ENCODE results near the gene LEPR.
"Not testable (repeated sequence)": the region's sequence is repeated elsewhere in the genome, so short reads cannot be mapped to it uniquely, and the experiment has no call there.

LEPR gene, protein sequence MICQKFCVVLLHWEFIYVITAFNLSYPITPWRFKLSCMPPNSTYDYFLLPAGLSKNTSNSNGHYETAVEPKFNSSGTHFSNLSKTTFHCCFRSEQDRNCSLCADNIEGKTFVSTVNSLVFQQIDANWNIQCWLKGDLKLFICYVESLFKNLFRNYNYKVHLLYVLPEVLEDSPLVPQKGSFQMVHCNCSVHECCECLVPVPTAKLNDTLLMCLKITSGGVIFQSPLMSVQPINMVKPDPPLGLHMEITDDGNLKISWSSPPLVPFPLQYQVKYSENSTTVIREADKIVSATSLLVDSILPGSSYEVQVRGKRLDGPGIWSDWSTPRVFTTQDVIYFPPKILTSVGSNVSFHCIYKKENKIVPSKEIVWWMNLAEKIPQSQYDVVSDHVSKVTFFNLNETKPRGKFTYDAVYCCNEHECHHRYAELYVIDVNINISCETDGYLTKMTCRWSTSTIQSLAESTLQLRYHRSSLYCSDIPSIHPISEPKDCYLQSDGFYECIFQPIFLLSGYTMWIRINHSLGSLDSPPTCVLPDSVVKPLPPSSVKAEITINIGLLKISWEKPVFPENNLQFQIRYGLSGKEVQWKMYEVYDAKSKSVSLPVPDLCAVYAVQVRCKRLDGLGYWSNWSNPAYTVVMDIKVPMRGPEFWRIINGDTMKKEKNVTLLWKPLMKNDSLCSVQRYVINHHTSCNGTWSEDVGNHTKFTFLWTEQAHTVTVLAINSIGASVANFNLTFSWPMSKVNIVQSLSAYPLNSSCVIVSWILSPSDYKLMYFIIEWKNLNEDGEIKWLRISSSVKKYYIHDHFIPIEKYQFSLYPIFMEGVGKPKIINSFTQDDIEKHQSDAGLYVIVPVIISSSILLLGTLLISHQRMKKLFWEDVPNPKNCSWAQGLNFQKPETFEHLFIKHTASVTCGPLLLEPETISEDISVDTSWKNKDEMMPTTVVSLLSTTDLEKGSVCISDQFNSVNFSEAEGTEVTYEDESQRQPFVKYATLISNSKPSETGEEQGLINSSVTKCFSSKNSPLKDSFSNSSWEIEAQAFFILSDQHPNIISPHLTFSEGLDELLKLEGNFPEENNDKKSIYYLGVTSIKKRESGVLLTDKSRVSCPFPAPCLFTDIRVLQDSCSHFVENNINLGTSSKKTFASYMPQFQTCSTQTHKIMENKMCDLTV

DNA sequence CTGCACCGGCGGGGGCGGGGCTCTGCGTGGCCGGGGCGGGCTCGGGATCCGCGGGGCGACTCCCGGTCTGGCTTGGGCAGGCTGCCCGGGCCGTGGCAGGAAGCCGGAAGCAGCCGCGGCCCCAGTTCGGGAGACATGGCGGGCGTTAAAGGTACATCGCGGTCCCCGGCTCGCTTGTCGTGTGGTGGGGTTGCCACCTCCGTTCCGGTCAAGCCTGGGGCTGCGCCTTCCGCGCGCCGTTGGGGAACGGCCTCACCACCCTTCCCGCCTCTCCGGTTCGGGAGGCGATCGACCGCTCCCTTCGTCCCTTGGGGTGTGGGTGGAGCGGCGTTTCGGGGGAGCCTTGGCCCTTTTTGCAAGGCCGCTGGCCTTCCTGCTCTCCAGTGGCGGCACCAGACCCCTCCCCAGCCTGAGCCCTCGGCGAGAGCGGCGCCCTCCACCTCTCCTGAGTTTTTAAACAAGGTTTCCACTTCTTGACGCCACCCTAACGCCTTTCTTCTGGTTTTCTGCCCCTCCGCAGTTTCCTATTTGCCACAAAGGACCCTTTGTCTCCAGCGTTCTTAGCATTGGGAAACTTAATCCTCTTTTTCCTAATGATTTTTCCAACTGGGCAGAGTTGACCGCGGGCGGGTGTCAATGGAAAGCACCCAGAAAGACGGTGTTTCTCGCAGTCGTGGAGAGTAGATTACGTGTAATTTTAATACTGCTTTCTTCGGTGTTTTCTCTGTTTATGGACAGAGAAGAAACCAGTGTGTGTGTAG lies at the start of gene LEPR, which contains the start of gene LEPROT:
LEPR (plus strand) TSS at position 79 of the 761 bp plus-strand sequence. CDS start 144,898 bp downstream, outside the sequence.
LEPROT (plus strand) TSS at position 79 of the 761 bp plus-strand sequence; CDS start at position 136, 57 bp downstream.
- peak in 1 of 2 experiments; percentile 57 for DNase-seq

- DNase-seq = no peak
Measured at GRCh38 chr1:65371544-65371943, 48.9 kb upstream of the LEPR start.

DNA sequence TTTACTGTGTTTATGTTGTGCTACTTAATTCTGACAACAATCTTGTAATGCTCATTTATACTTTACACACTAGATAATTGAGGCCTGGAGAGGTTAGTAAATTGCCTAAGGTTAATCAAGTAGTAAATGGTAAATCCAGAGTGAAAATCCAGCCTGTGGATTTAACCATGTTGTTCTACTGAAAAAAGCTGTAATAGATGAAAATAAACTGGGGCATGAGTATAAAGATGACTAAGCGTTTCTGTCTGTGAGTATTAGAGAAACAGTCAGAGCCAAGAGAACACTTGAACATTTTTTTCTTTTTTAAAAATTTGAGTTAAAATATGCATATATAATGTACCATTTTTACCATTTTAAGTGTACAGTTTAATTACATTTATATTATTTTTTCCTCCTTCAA lies 47.9 kb upstream of the LEPR start:
- DNase-seq = no peak

DNA sequence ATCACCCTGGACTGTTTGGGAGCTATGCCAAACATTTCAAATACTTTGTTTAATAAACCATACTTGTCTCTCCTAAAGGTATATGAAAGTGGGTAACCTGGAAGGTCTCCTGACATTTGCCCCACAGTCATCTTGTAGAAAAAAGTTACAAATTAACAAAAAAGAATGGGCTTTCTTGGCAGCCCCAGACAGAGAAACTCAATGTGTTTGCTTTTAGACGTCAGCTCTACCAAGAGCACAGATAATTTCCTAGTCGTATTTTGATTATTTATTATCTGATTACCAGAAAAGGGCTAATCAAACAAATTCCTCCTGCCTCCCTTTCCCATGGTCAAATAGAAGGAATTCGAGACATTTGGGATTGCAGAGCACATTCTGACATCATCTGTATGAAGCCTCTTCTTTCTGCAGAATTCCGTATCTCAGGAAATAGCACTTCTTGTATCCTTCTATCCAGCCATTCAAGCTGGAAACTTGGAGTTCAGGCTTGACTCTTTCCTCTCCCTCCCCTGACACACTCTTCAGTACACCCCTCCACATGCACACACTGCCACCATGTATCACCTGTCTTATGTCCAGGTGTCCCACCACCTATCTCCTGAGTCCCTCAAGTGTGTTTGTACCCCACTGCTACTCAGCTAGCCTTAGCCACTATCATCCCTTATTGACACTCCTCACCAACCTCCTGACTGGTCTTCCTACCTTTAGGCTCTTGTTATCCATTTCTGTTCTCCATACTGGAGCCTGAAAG lies 42.8 kb upstream of the LEPR start:
- no peak for DNase-seq

- no peak for DNase-seq
Measured at GRCh38 chr1:65378247-65378946, 42.1 kb upstream of the LEPR start.

- DNase-seq = not testable (repeated sequence)
Measured at GRCh38 chr1:65384426-65384825, 36.0 kb upstream of the LEPR start.

DNA sequence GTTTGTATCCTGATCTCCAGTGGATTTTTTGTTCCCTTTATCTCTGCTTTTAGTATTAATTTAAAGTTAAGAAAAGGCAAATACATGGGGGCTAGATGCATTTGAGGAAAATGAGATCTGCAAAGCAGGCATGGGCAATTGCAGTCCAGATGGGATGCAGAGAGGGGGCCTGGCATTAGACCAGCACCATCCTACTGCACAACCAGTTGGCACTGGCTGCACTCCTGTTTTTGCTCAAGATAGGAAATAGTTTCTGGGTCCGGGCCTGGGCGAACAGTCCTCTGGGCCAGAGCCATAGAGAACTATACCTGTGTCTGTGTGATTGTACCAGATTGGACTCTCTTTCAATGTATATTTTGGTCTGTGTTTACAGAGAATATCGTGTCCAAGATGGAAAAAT lies 34.0 kb upstream of the LEPR start:
- no peak for DNase-seq

- DNase-seq = no peak
Measured at GRCh38 chr1:65387821-65388220, 32.6 kb upstream of the LEPR start.

GRCh38 chr1:65388908-65389695 lies 31.4 kb upstream of the LEPR start:
- DNase-seq = no peak

GRCh38 chr1:65392497-65392896 lies 28.0 kb upstream of the LEPR start:
- DNase-seq = no peak

GRCh38 chr1:65393347-65393746 lies 27.1 kb upstream of the LEPR start:
- DNase-seq = no peak

- DNase-seq = no peak
Measured at GRCh38 chr1:65393928-65394327, 26.5 kb upstream of the LEPR start.

DNA sequence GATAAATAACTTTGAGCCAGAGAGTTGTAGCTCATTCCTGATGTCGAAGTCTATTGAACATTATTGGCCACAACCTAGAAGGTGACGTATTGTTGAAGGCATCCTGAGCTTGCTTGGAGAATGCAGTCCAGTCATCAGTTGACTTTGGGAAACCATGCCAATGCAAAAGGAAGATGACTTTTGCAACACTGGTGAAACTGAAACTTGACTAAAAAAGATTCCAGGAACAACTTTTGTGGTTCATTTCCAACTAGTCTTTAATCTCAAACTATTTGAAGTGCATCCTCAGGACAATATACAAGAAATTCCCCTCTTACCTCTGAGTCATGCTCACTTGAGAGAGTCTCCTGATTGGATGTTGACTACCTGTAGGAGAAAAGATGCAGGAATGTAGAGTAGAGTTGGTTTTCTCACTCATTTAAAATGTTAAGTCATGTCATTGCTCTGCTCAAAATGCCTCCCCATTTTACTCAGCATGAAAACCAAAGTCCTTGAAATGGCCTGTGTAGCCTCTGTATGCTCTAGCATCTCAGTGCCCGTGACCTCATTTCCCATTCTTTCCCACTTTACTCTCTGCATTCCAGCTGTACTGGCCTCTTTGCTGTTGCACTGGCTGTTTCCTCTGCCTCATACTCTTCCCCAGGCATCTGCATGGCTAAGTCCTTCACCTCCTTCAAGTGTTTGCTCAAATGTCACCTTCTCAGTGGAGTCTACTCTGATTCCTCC lies 24.4 kb upstream of the LEPR start:
- no peak for DNase-seq

DNA sequence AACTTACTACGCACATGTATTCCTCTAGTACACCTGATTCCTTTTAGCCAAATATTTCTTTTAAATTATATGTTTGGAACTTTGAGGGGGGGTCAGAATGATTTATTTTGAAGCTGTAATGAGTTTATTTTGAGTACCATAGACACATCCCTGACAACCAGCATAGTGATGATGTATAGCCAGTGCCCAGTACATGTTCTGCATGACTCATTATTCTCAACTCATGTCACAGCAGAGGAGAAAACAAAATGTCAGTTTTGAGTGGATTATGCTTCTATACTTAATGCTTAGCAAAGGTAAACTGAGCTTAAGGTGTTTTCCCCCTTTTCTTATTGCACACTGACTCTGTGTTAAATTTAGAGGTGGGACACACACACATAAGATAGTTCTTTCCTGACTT lies 22.4 kb upstream of the LEPR start:
- DNase-seq = no peak

DNA sequence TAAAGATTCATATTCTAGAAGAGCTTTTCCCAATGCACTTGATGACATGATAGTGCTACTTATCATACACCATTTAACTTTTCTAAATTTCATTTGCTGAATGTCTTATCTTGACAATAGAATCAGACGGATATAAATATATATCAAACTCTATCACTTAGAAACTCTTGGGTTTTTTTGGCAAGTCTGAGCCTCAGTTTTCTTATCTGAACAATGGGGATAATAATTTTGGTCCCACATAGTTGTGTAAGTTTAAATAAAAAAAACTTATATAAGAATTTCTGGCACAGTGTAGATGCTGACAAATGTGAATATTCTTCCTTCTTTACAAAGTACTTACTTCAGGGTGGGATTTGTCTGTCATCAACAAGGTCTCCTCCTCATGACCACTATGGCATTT lies 21.5 kb upstream of the LEPR start:
- no peak for DNase-seq

GRCh38 chr1:65401612-65402011 lies 18.9 kb upstream of the LEPR start:
- DNase-seq = no peak

GRCh38 chr1:65404941-65405340 lies 15.5 kb upstream of the LEPR start:
- DNase-seq = no peak

GRCh38 chr1:65407877-65408276 lies 12.6 kb upstream of the LEPR start:
- no peak for DNase-seq

GRCh38 chr1:65409314-65409713 lies 11.2 kb upstream of the LEPR start:
- DNase-seq = no peak

Data from NCI-H524 (cell line).